Endothelial cell (in vitro differentiated cells): Measurements from ENCODE around the gene SULT2B1. TPM values are rescaled to one million over a fixed set of nuclear protein-coding genes. Genes with fewer than 3 reads are reported as not detected.
"Not testable (repeated sequence)": the region's sequence is repeated elsewhere in the genome, so short reads cannot be mapped to it uniquely, and the experiment has no call there.

ENCODE experiments used
- DNase-seq: peaks from one replicate; pipeline ENCODE4 v3.0.0; 2021; ENCODE audit warnings: low spot score
- H3K27ac Mint-ChIP-seq: one replicate; pipeline ENCODE4 v1.8.0; 2021; ENCODE audit warnings: mixed read lengths, inconsistent platforms; ENCODE audit not compliant: unreplicated experiment
- H3K27me3 Mint-ChIP-seq: one replicate; pipeline ENCODE4 v1.8.0; 2021; ENCODE audit warnings: mild to moderate bottlenecking, moderate library complexity, mixed read lengths, inconsistent platforms; ENCODE audit not compliant: unreplicated experiment
- H3K36me3 Mint-ChIP-seq: one replicate; pipeline ENCODE4 v1.8.0; 2021; ENCODE audit warnings: mild to moderate bottlenecking, low read depth, mixed read lengths, inconsistent platforms; ENCODE audit not compliant: unreplicated experiment
- H3K4me1 Mint-ChIP-seq: one replicate; pipeline ENCODE4 v1.8.0; 2021; ENCODE audit warnings: mild to moderate bottlenecking, mixed read lengths, inconsistent platforms; ENCODE audit not compliant: unreplicated experiment
- H3K4me3 Mint-ChIP-seq: one replicate; pipeline ENCODE4 v1.8.0; 2021; ENCODE audit warnings: mild to moderate bottlenecking, mixed read lengths, inconsistent platforms; ENCODE audit not compliant: unreplicated experiment
- H3K9me3 Mint-ChIP-seq: one replicate; pipeline ENCODE4 v1.8.0; 2021; ENCODE audit warnings: mixed read lengths, inconsistent platforms; ENCODE audit not compliant: unreplicated experiment
- total RNA-seq: library from RNA; stranded (reverse); fragmentation: NEBNext Ultra II Directional; extraction: Animal tissue kit (Norgen Biotek cat#: 25700); gene quantifications from one replicate; pipeline ENCODE4 v1.2.1, GENCODE V29; 2021; ENCODE audit not compliant: unreplicated experiment
- TF ChIP-seq, protein P1 (sequence below): fragments of 200-600 bp; sonication (generic); IDR thresholded peaks from one replicate; pipeline ENCODE4 v1.5.0; 2021; ENCODE audit warnings: antibody characterized with exemption; ENCODE audit not compliant: unreplicated experiment

SULT2B1 gene
- total RNA-seq, 1 donor from 2014 or later: 0.62 TPM

DNA sequence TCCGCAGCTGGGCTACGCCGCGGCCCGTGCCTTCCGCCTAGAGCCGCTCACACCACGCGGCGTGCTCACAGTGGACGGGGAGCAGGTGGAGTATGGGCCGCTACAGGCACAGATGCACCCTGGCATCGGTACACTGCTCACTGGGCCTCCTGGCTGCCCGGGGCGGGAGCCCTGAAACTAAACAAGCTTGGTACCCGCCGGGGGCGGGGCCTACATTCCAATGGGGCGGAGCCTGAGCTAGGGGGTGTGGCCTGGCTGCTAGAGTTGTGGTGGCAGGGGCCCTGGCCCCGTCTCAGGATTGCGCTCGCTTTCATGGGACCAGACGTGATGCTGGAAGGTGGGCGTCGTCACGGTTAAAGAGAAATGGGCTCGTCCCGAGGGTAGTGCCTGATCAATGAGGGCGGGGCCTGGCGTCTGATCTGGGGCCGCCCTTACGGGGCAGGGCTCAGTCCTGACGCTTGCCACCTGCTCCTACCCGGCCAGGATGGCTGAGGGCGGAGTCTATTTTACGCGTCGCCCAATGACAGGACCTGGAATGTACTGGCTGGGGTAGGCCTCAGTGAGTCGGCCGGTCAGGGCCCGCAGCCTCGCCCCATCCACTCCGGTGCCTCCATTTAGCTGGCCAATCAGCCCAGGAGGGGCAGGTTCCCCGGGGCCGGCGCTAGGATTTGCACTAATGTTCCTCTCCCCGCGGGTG, 77.8 kb downstream of the SULT2B1 start:
- Mint-ChIP-seq H3K27me3 (peaks cover 23% of the 10 kb centered on the region), H3K4me3 (peak overlapping the region; percentile 67), H3K9me3 (no peaks in the 10 kb centered on the region), H3K36me3 (peaks cover 3% of the 10 kb centered on the region), H3K4me1 (peaks cover 11% of the 10 kb centered on the region), H3K27ac (peak overlapping the region; percentile 83)
- TF ChIP-seq, protein P1, sequence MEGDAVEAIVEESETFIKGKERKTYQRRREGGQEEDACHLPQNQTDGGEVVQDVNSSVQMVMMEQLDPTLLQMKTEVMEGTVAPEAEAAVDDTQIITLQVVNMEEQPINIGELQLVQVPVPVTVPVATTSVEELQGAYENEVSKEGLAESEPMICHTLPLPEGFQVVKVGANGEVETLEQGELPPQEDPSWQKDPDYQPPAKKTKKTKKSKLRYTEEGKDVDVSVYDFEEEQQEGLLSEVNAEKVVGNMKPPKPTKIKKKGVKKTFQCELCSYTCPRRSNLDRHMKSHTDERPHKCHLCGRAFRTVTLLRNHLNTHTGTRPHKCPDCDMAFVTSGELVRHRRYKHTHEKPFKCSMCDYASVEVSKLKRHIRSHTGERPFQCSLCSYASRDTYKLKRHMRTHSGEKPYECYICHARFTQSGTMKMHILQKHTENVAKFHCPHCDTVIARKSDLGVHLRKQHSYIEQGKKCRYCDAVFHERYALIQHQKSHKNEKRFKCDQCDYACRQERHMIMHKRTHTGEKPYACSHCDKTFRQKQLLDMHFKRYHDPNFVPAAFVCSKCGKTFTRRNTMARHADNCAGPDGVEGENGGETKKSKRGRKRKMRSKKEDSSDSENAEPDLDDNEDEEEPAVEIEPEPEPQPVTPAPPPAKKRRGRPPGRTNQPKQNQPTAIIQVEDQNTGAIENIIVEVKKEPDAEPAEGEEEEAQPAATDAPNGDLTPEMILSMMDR: no peak
- peak; percentile 68 for DNase-seq

DNA sequence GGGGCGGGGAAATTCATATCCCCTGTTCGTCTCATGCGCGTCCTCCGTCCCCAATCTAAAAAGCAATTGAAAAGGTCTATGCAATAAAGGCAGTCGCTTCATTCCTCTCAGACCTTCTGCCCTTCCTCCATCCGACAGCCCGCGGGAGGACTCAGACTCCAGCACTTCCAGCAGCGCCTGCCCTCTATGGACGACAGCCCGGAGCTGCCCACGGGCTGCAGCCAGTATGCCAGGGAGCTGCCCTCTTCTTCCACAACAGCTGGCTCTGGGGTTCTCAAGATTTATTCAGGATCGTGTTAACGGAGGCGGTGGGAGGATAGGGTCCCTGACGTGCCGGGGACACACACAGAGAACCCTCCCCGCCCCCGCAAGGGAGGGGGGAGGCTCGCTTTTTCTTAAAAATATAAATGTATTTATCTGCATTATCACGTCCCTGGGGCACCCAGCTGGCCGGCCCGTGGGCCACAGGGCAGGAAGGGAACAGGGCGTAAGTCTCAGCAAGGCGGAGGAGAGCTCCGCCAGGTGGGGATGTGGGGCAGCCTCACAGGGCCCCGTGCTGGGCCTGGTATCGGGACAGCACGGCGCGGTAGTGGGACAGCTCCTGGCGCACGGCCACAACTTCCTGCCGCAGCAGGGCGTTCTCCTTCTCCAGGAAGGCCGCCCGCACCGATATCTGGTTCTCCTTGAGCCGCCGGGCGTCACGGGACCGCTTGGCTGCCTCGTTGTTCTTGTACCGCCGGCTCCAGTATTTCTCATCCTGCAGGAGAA, 78.5 kb downstream of the SULT2B1 start:
- Mint-ChIP-seq H3K36me3 (no peaks in the 10 kb centered on the region), H3K9me3 (no peaks in the 10 kb centered on the region), H3K4me1 (peaks cover 7% of the 10 kb centered on the region), H3K27me3 (peaks cover 17% of the 10 kb centered on the region), H3K4me3 (peak overlapping the region; percentile 67), H3K27ac (peak overlapping the region; percentile 83)
- peak; percentile 61 for DNase-seq
- TF ChIP-seq, protein P1: no peak

DNA sequence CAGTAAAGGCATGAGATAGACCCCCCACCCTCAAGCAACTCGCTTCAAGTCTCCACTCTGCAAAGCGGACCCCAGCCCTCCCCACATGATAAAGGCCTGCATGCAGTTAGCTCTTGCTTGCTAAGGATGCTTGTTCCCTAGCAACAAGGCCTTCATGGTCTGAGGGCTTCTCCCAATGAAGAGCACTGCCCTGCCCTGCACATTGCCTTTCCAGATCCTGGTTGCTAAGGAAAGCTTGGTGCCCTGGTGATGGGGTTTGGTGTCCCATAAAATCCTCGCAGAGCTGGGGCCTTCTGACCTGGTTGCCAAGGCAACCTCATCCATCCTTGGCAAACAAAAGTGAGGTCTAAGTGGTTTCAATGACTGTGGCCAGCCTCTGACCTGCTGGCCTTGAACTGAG, 79.3 kb downstream of the SULT2B1 start:
- DNase-seq: no peak
- H3K9me3 Mint-ChIP-seq: no peaks in the 10 kb centered on the region
- peaks cover 20% of the 10 kb centered on the region for H3K27me3 Mint-ChIP-seq
- H3K36me3 Mint-ChIP-seq: no peaks in the 10 kb centered on the region
- H3K4me3 Mint-ChIP-seq: no peak overlapping the region
- peaks cover 10% of the 10 kb centered on the region for H3K4me1 Mint-ChIP-seq
- H3K27ac Mint-ChIP-seq: no peak overlapping the region
- TF ChIP-seq, protein P1: no peak

DNA sequence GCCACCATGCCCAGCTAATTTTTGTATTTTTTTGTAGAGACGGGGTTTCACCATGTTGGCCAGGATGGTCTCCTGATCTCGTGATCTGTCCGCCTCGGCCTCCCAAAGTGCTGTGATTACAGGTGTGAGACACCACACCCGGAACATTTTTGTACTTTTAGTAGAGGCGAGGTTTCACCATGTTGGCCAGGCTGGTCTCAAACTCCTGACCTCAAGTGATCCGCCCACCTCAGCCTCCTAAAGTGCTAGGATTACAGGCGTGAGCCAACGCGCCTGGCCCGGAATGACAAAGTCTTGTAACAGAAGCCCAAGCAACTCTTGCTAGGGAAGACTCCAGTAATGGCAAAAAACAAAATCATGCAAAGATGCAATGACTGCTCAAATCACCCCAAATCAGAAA, 80.3 kb downstream of the SULT2B1 start:
- not testable (repeated sequence) for H3K4me1 Mint-ChIP-seq, DNase-seq, H3K27ac Mint-ChIP-seq, H3K9me3 Mint-ChIP-seq, H3K36me3 Mint-ChIP-seq
- peak overlapping the region; percentile 10 for H3K4me3 Mint-ChIP-seq
- H3K27me3 Mint-ChIP-seq: peaks cover 20% of the 10 kb centered on the region

DNA sequence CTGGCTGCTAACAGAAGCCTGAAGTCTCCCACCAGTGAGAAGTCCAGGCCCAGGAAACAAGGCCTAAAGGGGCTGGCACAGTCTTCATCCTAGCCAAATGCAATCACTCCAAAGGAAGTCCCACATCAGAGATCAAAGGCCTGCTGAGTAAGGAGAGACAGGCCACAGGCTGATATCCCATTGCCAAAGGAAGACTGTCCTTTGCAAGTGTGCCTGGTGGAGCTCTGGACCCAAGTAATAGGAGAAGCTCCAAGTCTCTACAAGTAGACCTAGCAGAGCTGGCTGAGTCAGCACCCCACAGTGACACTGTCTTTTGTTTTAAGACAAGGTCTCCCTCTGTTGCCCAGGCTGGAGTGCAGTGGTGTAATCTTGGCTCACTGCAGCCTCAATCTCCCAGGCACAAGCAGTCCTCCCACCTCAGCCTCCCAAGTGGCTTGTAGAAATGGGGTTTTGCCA, 80.7 kb downstream of the SULT2B1 start:
- Mint-ChIP-seq H3K36me3 (no peaks in the 10 kb centered on the region), H3K4me1 (peaks cover 10% of the 10 kb centered on the region), H3K4me3 (peak overlapping the region; percentile 10), H3K27me3 (peaks cover 20% of the 10 kb centered on the region), H3K27ac (no peak overlapping the region), H3K9me3 (no peaks in the 10 kb centered on the region)
- TF ChIP-seq, protein P1: no peak
- DNase-seq: no peak
